Measurements from ENCODE around the gene OR52D1. TPM values are rescaled to one million over a fixed set of nuclear protein-coding genes. Genes with fewer than 3 reads are reported as not detected.

The OR52D1 gene
- total RNA-seq, 1 donor: not detected

GRCh38 chr11:5467527-5467926 lies 21.0 kb upstream of the OR52D1 start:
- TF ChIP-seq CTCF (IDR thresholded peaks at IDR 0.05; ENCODE audit: insufficient read depth, low read length): no peak
- DNase-seq (ENCODE audit: low read depth): no peak
- no peak overlapping the region for H3K4me3 ChIP-seq (ENCODE audit: low read depth, low read length)

- no peak for DNase-seq (ENCODE audit: low read depth)
- H3K4me3 ChIP-seq (ENCODE audit: low read depth, low read length): no peak overlapping the region
- no peak for TF ChIP-seq CTCF (IDR thresholded peaks at IDR 0.05; ENCODE audit: insufficient read depth, low read length)
Measured at GRCh38 chr11:5473921-5474320, 14.6 kb upstream of the OR52D1 start.

GRCh38 chr11:5476186-5476819 lies 12.2 kb upstream of the OR52D1 start:
- peak; percentile 71 for DNase-seq (ENCODE audit: low read depth)
- H3K4me3 ChIP-seq (ENCODE audit: low read depth, low read length): no peak overlapping the region
- peak; percentile 87 for TF ChIP-seq CTCF (IDR thresholded peaks at IDR 0.05; ENCODE audit: insufficient read depth, low read length)

- no peak overlapping the region for H3K4me3 ChIP-seq (ENCODE audit: low read depth, low read length)
- no peak for DNase-seq (ENCODE audit: low read depth)
- TF ChIP-seq CTCF (IDR thresholded peaks at IDR 0.05; ENCODE audit: insufficient read depth, low read length): no peak
Measured at GRCh38 chr11:5486003-5486402, 2.5 kb upstream of the OR52D1 start.

- TF ChIP-seq CTCF (IDR thresholded peaks at IDR 0.05; ENCODE audit: insufficient read depth, low read length): no peak
- no peak for DNase-seq (ENCODE audit: low read depth)
- no peak overlapping the region for H3K4me3 ChIP-seq (ENCODE audit: low read depth, low read length)
Measured at GRCh38 chr11:5486421-5486820, 2.1 kb upstream of the OR52D1 start.

GRCh38 chr11:5488798-5489399 lies 414 bp downstream of the OR52D1 start:
- no peak for DNase-seq (ENCODE audit: low read depth)
- TF ChIP-seq CTCF (IDR thresholded peaks at IDR 0.05; ENCODE audit: insufficient read depth, low read length): no peak
- H3K4me3 ChIP-seq (ENCODE audit: low read depth, low read length): no peak overlapping the region
